ENCODE results near the gene HERC5.
A peak's percentile ranks its signal among the peaks of the same experiment; 100 is the strongest.

HERC5 gene

DNA sequence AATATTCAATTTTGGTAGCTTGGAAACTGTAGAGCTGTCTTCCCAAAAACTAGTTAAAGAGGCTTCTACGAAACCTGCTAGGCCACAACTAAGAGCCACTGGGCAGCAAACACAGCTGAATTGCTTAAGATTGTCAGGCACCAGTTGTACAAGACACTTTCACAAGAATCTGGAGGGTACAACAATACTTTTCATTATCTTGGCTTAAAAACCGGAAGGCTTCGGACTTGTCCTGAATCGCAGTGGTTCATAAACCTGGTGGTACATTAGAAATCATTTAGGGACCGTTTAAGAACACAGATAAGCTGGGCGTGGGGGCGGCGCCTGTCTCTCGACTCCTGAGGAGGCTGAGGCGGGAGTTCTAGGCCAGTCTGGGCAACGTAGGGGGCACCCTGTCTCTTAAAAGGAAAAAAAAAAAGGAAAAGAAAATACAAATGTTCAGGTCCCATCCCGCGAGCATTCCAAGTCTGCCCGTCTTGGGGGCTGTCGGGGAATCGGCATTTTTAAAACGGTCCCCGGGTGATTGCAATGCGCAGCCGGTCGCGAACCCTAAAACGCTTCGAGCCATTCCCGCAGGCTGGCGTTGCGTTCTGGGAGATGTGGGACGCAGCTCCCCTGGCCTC is 65.9 kb downstream of the HERC5 start:
- TF ChIP-seq TOX (CRISPR knock-in tag; IDR thresholded peaks at IDR 0.05; ENCODE audit: borderline replicate concordance) (no peak), ESRRG (CRISPR knock-in tag; IDR thresholded peaks at IDR 0.05) (no peak), SNAI2 (CRISPR knock-in tag; IDR thresholded peaks at IDR 0.05) (no peak), CSDC2 (CRISPR knock-in tag; IDR thresholded peaks at IDR 0.05) (no peak), ZNF565 (CRISPR knock-in tag; conservative IDR thresholded peaks at IDR 0.05; ENCODE audit: low read depth) (no peak), PPARA (CRISPR knock-in tag; IDR thresholded peaks at IDR 0.05; ENCODE audit: borderline replicate concordance) (no peak), OSR1 (CRISPR knock-in tag; IDR thresholded peaks at IDR 0.05) (no peak), ZNF8 (CRISPR knock-in tag; IDR thresholded peaks at IDR 0.05) (no peak), ZFP3 (CRISPR knock-in tag; IDR thresholded peaks at IDR 0.05) (no peak), ARNTL (CRISPR knock-in tag; IDR thresholded peaks at IDR 0.05; ENCODE audit: borderline replicate concordance, low read depth) (no peak), GLIS3 (CRISPR knock-in tag; IDR thresholded peaks at IDR 0.05) (no peak), ZNF70 (CRISPR knock-in tag; IDR thresholded peaks at IDR 0.05) (no peak)
- TF ChIP-seq, protein P1, sequence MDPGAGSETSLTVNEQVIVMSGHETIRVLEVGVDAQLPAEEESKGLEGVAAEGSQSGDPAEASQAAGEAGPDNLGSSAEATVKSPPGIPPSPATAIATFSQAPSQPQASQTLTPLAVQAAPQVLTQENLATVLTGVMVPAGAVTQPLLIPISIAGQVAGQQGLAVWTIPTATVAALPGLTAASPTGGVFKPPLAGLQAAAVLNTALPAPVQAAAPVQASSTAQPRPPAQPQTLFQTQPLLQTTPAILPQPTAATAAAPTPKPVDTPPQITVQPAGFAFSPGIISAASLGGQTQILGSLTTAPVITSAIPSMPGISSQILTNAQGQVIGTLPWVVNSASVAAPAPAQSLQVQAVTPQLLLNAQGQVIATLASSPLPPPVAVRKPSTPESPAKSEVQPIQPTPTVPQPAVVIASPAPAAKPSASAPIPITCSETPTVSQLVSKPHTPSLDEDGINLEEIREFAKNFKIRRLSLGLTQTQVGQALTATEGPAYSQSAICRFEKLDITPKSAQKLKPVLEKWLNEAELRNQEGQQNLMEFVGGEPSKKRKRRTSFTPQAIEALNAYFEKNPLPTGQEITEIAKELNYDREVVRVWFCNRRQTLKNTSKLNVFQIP (CRISPR knock-in tag; IDR thresholded peaks at IDR 0.05; ENCODE audit: borderline replicate concordance, low read depth): no peak
- TF ChIP-seq, protein P2, sequence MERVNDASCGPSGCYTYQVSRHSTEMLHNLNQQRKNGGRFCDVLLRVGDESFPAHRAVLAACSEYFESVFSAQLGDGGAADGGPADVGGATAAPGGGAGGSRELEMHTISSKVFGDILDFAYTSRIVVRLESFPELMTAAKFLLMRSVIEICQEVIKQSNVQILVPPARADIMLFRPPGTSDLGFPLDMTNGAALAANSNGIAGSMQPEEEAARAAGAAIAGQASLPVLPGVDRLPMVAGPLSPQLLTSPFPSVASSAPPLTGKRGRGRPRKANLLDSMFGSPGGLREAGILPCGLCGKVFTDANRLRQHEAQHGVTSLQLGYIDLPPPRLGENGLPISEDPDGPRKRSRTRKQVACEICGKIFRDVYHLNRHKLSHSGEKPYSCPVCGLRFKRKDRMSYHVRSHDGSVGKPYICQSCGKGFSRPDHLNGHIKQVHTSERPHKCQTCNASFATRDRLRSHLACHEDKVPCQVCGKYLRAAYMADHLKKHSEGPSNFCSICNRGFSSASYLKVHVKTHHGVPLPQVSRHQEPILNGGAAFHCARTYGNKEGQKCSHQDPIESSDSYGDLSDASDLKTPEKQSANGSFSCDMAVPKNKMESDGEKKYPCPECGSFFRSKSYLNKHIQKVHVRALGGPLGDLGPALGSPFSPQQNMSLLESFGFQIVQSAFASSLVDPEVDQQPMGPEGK (CRISPR knock-in tag; IDR thresholded peaks at IDR 0.05; ENCODE audit: borderline replicate concordance): no peak
- peak; percentile 57 for ATAC-seq

DNA sequence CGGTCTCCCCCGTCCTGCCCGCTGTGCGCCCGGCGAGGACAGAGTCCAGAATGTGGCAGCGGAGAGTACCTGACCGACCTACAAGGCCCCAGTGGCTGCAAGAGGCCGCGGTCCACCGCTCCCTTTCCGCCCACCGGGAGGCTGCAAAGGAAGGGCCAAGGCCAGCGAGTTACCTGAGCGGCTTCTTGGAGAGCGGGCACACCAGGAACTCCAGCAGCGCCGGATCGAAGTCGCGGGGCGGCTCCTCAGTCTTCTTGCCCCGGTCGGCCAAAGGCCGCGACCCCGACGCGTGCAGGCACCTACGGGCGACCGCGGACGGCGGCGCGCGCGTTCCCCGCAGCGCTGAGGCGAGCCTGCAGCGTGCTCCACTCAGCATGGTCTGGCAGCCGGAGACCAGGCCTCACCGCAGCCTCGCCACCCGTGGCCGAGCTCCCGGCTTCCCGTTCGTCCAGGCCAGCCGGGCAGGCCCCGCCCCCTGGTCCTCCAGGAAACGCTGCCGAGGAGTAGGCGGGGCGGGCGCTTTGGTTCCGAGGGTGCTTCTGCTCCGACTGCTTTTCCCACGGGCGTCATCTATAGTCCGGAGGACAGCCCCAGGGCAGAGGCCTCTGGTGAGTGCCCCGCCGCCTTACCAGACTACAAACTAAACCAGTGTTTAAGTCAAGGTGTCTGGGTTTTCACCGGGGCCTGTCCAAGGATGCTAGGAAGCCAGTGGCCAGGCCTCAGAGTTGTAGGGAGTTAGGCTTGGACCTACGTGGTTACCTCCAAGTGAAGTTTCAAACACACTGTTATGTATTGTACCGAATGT is 66.6 kb downstream of the HERC5 start, which contains the start of gene PYURF:
TSS of gene PYURF (minus strand) at position 452 of the 805 bp plus-strand sequence. CDS start at position 376, 76 bp downstream.
- ATAC-seq: peak; percentile 95
- TF ChIP-seq GLIS3 (CRISPR knock-in tag; IDR thresholded peaks at IDR 0.05): 0 out of 2 replicates have a peak, but pooled peaks have one; percentile 4
- TF ChIP-seq ZNF70 (CRISPR knock-in tag; IDR thresholded peaks at IDR 0.05): no peak

DNA sequence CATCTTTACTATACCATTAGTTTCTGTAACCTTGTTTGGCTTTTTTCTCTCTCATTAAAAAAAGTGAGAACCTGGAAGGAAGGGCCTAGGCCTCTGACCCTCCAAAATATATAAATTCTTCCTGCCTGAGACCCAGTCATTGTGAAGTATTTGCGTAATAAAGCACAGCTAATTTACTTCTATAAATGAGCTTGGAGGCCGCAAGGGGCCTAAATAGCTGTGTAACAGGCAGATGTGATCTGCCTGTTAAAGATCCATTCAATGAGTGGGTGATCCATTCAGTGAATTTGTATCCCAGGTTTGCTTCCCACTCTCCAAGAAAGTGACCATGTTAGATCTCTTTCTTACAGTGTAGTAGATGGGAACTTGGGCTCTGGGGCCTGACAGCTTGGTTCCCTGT is 67.3 kb downstream of the HERC5 start:
- ATAC-seq: peak; percentile 3
- TF ChIP-seq ZNF8 (CRISPR knock-in tag; IDR thresholded peaks at IDR 0.05): no peak
- no peak for TF ChIP-seq ARNTL (CRISPR knock-in tag; IDR thresholded peaks at IDR 0.05; ENCODE audit: borderline replicate concordance, low read depth)
- TF ChIP-seq BACH2 (CRISPR knock-in tag; IDR thresholded peaks at IDR 0.05; ENCODE audit: borderline replicate concordance): no peak
- TF ChIP-seq, protein P3, sequence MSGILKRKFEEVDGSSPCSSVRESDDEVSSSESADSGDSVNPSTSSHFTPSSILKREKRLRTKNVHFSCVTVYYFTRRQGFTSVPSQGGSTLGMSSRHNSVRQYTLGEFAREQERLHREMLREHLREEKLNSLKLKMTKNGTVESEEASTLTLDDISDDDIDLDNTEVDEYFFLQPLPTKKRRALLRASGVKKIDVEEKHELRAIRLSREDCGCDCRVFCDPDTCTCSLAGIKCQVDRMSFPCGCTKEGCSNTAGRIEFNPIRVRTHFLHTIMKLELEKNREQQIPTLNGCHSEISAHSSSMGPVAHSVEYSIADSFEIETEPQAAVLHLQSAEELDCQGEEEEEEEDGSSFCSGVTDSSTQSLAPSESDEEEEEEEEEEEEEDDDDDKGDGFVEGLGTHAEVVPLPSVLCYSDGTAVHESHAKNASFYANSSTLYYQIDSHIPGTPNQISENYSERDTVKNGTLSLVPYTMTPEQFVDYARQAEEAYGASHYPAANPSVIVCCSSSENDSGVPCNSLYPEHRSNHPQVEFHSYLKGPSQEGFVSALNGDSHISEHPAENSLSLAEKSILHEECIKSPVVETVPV (CRISPR knock-in tag; IDR thresholded peaks at IDR 0.05): no peak
- TF ChIP-seq ISL1 (CRISPR knock-in tag; IDR thresholded peaks at IDR 0.05): no peak
- no peak for TF ChIP-seq GLIS3 (CRISPR knock-in tag; IDR thresholded peaks at IDR 0.05)
- no peak for TF ChIP-seq SNAI2 (CRISPR knock-in tag; IDR thresholded peaks at IDR 0.05)
- no peak for TF ChIP-seq ZNF565 (CRISPR knock-in tag; conservative IDR thresholded peaks at IDR 0.05; ENCODE audit: low read depth)
- no peak for TF ChIP-seq ESRRG (CRISPR knock-in tag; IDR thresholded peaks at IDR 0.05)
- TF ChIP-seq CSDC2 (CRISPR knock-in tag; IDR thresholded peaks at IDR 0.05): no peak
- TF ChIP-seq, protein P2 (CRISPR knock-in tag; IDR thresholded peaks at IDR 0.05; ENCODE audit: borderline replicate concordance): no peak
- no peak for TF ChIP-seq TCF4 (CRISPR knock-in tag; IDR thresholded peaks at IDR 0.05; ENCODE audit: borderline replicate concordance)
- TF ChIP-seq ZFP30 (CRISPR knock-in tag; IDR thresholded peaks at IDR 0.05): no peak
